GM23338 (cell line): ENCODE measurements around the gene PAIP2B.

Source experiments
- CREB1 ChIP-seq: fragments of 250-450 bp; sonication (Bioruptor Pico); IDR thresholded peaks from 2 replicates; pipeline ENCODE4 v1.5.0; 2020; ENCODE audit warnings: low read depth, mild to moderate bottlenecking, moderate library complexity
- EZH2 ChIP-seq: fragments of 200-600 bp; sonication (generic); IDR thresholded peaks from one replicate; pipeline ENCODE4 v1.8.0; 2017; ENCODE audit warnings: antibody characterized with exemption, mild to moderate bottlenecking, low read depth; ENCODE audit not compliant: unreplicated experiment
- EZH2phosphoT487 ChIP-seq: fragments of 200-600 bp; sonication (generic); IDR thresholded peaks from one replicate; pipeline ENCODE4 v1.8.1; 2018; ENCODE audit warnings: antibody characterized with exemption; ENCODE audit not compliant: unreplicated experiment
- JUNB ChIP-seq: IDR thresholded peaks from one replicate; pipeline ENCODE4 v1.6.1; 2016; ENCODE audit warnings: antibody characterized with exemption; ENCODE audit not compliant: unreplicated experiment
- NANOG ChIP-seq: IDR thresholded peaks from 2 replicates; pipeline ENCODE4 v1.6.1; 2016; ENCODE audit warnings: antibody characterized with exemption, borderline replicate concordance
- POLR2AphosphoS5 ChIP-seq: IDR thresholded peaks from 2 replicates; pipeline ENCODE4 v1.6.1; 2016; ENCODE audit warnings: antibody characterized with exemption, low read depth
- STAT1 ChIP-seq: IDR thresholded peaks from one replicate; pipeline ENCODE4 v1.6.1; 2016; ENCODE audit warnings: antibody characterized with exemption; ENCODE audit not compliant: unreplicated experiment
- ZNF114 ChIP-seq: fragments of 250-450 bp; sonication (Bioruptor Pico); IDR thresholded peaks from 2 replicates; pipeline ENCODE4 v1.5.0; 2020; ENCODE audit warnings: mild to moderate bottlenecking, moderate library complexity
- ZNF331 ChIP-seq: fragments of 250-450 bp; sonication (Bioruptor Pico); IDR thresholded peaks from 2 replicates; pipeline ENCODE4 v1.5.0; 2020; ENCODE audit warnings: low read depth, mild to moderate bottlenecking, moderate library complexity
- TF ChIP-seq, protein P1 (sequence below): IDR thresholded peaks from one replicate; pipeline ENCODE4 v1.6.1; 2018; ENCODE audit warnings: antibody characterized with exemption; ENCODE audit not compliant: unreplicated experiment
- TF ChIP-seq, protein P2 (sequence below), 2 experiments: fragments of 200-600 bp in 1 of 2; sonication (generic) in 1 of 2; conservative IDR thresholded peaks; 2 replicates each; pipeline versions ENCODE4 v1.5.1 to v1.6.1; 2016 to 2017; ENCODE audit warnings: antibody characterized with exemption in 2 of 2, low read depth in 2 of 2, mild to moderate bottlenecking in 2 of 2, moderate library complexity in 1 of 2
- TF ChIP-seq, protein P3 (sequence below): IDR thresholded peaks from 2 replicates; pipeline ENCODE4 v1.6.1; 2016; ENCODE audit warnings: antibody characterized with exemption
- TF ChIP-seq, protein P4 (sequence below): fragments of 250-450 bp; sonication (Bioruptor Pico); IDR thresholded peaks from 2 replicates; pipeline ENCODE4 v1.5.0; 2020; ENCODE audit warnings: mild to moderate bottlenecking, moderate library complexity

DNA sequence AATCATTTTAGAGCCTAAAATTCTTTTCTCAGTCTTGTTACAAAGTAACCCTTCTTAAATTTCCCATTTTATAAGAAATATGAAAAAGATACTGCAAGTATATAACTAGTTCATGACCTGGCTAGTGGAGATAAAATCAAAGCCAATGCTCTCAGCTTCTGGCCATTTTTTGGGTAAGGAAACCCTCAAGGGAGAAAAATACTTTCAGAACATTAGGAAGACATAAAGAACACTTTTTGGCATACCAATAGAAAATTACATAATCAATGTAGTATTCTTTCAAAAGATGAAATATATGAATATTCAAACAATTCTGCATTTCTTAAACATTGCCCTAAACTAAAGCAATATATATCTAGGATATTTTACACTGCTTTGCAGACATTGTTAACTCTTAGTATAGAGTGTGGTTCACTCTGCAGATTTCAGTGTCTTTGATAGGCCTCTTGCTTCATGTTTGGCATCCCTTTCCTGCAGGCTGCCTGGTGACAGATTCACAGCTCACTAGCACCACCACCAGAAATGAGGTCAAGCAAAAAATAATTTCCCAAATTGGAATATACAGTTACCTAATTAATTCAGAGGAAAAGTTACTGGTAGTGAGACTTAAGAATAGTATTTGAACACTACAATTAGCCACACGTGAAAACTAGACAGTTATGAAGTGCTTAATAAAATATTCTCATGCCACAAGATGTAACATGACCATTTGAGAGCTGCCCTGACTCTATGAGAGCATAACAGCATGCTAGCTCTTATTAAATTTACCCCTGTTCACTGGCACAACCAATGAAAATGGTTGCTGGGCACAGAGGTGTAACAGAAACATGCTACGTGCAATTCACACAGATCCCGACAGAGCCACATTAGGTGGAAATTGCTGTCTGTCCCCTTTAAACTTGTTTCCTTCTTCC, 36.0 kb downstream of the PAIP2B start:
- TF ChIP-seq, protein P1, sequence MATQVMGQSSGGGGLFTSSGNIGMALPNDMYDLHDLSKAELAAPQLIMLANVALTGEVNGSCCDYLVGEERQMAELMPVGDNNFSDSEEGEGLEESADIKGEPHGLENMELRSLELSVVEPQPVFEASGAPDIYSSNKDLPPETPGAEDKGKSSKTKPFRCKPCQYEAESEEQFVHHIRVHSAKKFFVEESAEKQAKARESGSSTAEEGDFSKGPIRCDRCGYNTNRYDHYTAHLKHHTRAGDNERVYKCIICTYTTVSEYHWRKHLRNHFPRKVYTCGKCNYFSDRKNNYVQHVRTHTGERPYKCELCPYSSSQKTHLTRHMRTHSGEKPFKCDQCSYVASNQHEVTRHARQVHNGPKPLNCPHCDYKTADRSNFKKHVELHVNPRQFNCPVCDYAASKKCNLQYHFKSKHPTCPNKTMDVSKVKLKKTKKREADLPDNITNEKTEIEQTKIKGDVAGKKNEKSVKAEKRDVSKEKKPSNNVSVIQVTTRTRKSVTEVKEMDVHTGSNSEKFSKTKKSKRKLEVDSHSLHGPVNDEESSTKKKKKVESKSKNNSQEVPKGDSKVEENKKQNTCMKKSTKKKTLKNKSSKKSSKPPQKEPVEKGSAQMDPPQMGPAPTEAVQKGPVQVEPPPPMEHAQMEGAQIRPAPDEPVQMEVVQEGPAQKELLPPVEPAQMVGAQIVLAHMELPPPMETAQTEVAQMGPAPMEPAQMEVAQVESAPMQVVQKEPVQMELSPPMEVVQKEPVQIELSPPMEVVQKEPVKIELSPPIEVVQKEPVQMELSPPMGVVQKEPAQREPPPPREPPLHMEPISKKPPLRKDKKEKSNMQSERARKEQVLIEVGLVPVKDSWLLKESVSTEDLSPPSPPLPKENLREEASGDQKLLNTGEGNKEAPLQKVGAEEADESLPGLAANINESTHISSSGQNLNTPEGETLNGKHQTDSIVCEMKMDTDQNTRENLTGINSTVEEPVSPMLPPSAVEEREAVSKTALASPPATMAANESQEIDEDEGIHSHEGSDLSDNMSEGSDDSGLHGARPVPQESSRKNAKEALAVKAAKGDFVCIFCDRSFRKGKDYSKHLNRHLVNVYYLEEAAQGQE: no peak
- TF ChIP-seq, protein P2, sequence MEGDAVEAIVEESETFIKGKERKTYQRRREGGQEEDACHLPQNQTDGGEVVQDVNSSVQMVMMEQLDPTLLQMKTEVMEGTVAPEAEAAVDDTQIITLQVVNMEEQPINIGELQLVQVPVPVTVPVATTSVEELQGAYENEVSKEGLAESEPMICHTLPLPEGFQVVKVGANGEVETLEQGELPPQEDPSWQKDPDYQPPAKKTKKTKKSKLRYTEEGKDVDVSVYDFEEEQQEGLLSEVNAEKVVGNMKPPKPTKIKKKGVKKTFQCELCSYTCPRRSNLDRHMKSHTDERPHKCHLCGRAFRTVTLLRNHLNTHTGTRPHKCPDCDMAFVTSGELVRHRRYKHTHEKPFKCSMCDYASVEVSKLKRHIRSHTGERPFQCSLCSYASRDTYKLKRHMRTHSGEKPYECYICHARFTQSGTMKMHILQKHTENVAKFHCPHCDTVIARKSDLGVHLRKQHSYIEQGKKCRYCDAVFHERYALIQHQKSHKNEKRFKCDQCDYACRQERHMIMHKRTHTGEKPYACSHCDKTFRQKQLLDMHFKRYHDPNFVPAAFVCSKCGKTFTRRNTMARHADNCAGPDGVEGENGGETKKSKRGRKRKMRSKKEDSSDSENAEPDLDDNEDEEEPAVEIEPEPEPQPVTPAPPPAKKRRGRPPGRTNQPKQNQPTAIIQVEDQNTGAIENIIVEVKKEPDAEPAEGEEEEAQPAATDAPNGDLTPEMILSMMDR (conservative IDR thresholded peaks at IDR 0.05; ENCODE audit: low read depth in 2 of 2): peak; percentile 33 to 57
- TF ChIP-seq EZH2phosphoT487: no peak
- no peak for TF ChIP-seq EZH2
- no peak for TF ChIP-seq JUNB
- TF ChIP-seq POLR2AphosphoS5: no peak
- TF ChIP-seq ZNF331 (CRISPR knock-in tag): no peak
- TF ChIP-seq STAT1: no peak
- TF ChIP-seq CREB1: no peak
- TF ChIP-seq NANOG: no peak
- TF ChIP-seq, protein P3, sequence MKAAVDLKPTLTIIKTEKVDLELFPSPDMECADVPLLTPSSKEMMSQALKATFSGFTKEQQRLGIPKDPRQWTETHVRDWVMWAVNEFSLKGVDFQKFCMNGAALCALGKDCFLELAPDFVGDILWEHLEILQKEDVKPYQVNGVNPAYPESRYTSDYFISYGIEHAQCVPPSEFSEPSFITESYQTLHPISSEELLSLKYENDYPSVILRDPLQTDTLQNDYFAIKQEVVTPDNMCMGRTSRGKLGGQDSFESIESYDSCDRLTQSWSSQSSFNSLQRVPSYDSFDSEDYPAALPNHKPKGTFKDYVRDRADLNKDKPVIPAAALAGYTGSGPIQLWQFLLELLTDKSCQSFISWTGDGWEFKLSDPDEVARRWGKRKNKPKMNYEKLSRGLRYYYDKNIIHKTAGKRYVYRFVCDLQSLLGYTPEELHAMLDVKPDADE: no peak
- TF ChIP-seq, protein P4, sequence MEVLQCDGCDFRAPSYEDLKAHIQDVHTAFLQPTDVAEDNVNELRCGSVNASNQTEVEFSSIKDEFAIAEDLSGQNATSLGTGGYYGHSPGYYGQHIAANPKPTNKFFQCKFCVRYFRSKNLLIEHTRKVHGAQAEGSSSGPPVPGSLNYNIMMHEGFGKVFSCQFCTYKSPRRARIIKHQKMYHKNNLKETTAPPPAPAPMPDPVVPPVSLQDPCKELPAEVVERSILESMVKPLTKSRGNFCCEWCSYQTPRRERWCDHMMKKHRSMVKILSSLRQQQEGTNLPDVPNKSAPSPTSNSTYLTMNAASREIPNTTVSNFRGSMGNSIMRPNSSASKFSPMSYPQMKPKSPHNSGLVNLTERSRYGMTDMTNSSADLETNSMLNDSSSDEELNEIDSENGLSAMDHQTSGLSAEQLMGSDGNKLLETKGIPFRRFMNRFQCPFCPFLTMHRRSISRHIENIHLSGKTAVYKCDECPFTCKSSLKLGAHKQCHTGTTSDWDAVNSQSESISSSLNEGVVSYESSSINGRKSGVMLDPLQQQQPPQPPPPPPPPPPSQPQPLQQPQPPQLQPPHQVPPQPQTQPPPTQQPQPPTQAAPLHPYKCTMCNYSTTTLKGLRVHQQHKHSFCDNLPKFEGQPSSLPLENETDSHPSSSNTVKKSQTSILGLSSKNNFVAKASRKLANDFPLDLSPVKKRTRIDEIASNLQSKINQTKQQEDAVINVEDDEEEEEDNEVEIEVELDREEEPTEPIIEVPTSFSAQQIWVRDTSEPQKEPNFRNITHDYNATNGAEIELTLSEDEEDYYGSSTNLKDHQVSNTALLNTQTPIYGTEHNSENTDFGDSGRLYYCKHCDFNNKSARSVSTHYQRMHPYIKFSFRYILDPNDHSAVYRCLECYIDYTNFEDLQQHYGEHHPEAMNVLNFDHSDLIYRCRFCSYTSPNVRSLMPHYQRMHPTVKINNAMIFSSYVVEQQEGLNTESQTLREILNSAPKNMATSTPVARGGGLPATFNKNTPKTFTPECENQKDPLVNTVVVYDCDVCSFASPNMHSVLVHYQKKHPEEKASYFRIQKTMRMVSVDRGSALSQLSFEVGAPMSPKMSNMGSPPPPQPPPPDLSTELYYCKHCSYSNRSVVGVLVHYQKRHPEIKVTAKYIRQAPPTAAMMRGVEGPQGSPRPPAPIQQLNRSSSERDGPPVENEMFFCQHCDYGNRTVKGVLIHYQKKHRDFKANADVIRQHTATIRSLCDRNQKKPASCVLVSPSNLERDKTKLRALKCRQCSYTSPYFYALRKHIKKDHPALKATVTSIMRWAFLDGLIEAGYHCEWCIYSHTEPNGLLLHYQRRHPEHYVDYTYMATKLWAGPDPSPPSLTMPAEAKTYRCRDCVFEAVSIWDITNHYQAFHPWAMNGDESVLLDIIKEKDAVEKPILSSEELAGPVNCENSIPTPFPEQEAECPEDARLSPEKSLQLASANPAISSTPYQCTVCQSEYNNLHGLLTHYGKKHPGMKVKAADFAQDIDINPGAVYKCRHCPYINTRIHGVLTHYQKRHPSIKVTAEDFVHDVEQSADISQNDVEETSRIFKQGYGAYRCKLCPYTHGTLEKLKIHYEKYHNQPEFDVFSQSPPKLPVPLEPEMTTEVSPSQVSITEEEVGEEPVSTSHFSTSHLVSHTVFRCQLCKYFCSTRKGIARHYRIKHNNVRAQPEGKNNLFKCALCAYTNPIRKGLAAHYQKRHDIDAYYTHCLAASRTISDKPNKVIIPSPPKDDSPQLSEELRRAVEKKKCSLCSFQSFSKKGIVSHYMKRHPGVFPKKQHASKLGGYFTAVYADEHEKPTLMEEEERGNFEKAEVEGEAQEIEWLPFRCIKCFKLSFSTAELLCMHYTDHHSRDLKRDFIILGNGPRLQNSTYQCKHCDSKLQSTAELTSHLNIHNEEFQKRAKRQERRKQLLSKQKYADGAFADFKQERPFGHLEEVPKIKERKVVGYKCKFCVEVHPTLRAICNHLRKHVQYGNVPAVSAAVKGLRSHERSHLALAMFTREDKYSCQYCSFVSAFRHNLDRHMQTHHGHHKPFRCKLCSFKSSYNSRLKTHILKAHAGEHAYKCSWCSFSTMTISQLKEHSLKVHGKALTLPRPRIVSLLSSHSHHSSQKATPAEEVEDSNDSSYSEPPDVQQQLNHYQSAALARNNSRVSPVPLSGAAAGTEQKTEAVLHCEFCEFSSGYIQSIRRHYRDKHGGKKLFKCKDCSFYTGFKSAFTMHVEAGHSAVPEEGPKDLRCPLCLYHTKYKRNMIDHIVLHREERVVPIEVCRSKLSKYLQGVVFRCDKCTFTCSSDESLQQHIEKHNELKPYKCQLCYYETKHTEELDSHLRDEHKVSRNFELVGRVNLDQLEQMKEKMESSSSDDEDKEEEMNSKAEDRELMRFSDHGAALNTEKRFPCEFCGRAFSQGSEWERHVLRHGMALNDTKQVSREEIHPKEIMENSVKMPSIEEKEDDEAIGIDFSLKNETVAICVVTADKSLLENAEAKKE (CRISPR knock-in tag): no peak
- no peak for TF ChIP-seq ZNF114
